DND-41 (cell line): ENCODE data around the gene WIPI1.

ENCODE experiments used
- ATAC-seq: fragments of 200-7000 bp; cut with Tn5 transposase; 3 replicates; pipeline ENCODE4 v1.9.1; 2021; ENCODE audit warnings: low read depth; ENCODE audit not compliant: insufficient read depth
- DNase-seq: peaks from one replicate; pipeline ENCODE4 v3.0.0-alpha.2; 2020
- H2AFZ ChIP-seq: 2 replicates; pipeline ENCODE4 v1.6.0; 2012; ENCODE audit warnings: low read depth, low read length
- H3K27ac ChIP-seq: 2 replicates; pipeline ENCODE4 v1.5.1; 2012; ENCODE audit warnings: low read length, inconsistent platforms
- H3K27me3 ChIP-seq: fragments of 200-600 bp; sonication (generic); 2 replicates; pipeline ENCODE4 v1.6.0; 2012; ENCODE audit warnings: low read length, mild to moderate bottlenecking, inconsistent platforms; ENCODE audit not compliant: insufficient read depth, poor library complexity
- H3K36me3 ChIP-seq: 2 replicates; pipeline ENCODE4 v1.5.1; 2012; ENCODE audit warnings: low read length, inconsistent platforms; ENCODE audit not compliant: insufficient read depth
- H3K4me1 ChIP-seq: 2 replicates; pipeline ENCODE4 v1.5.1; 2012; ENCODE audit warnings: mild to moderate bottlenecking, low read length; ENCODE audit not compliant: insufficient read depth
- H3K4me2 ChIP-seq: 2 replicates; pipeline ENCODE4 v1.6.0; 2012; ENCODE audit warnings: mild to moderate bottlenecking, moderate library complexity, low read length, inconsistent platforms; ENCODE audit not compliant: insufficient read depth
- H3K4me3 ChIP-seq, 2 experiments: fragments of 200-600 bp in 1 of 2; shearing (Covaris generic) in 1 of 2; 2 replicates each; pipeline ENCODE4 v1.5.1; 2012 to 2016; ENCODE audit warnings: inconsistent platforms in 2 of 2, low read length in 2 of 2, mild to moderate bottlenecking in 2 of 2, low read depth in 1 of 2, moderate library complexity in 1 of 2
- H3K79me2 ChIP-seq: 2 replicates; pipeline ENCODE4 v1.6.0; 2012; ENCODE audit warnings: low read length, inconsistent platforms; ENCODE audit not compliant: insufficient read depth
- H3K9ac ChIP-seq: 2 replicates; pipeline ENCODE4 v1.6.0; 2012; ENCODE audit warnings: low read depth, mild to moderate bottlenecking, inconsistent platforms, low read length, moderate library complexity
- H3K9me3 ChIP-seq: 2 replicates; pipeline ENCODE4 v1.5.1; 2012; ENCODE audit warnings: low read length, moderate library complexity, mild to moderate bottlenecking, inconsistent platforms; ENCODE audit not compliant: insufficient read depth, severe bottlenecking
- H4K20me1 ChIP-seq: 2 replicates; pipeline ENCODE4 v1.6.0; 2012; ENCODE audit warnings: low read length; ENCODE audit not compliant: insufficient read depth
- CTCF ChIP-seq: IDR thresholded peaks from 2 replicates; pipeline ENCODE4 v1.5.1; 2012; ENCODE audit warnings: borderline replicate concordance, low read length, moderate library complexity, mild to moderate bottlenecking; ENCODE audit not compliant: poor library complexity, severe bottlenecking; ENCODE audit errors: extremely low read depth
- EZH2 ChIP-seq: IDR thresholded peaks from 3 replicates; pipeline ENCODE4 v1.6.1; 2012; ENCODE audit warnings: borderline replicate concordance, low read depth, mild to moderate bottlenecking, moderate library complexity, low read length, inconsistent platforms; ENCODE audit not compliant: severe bottlenecking

Gene WIPI1

GRCh38 chr17:68379692-68380677 is 77.3 kb downstream of the WIPI1 start:
- Histone ChIP-seq H3K27ac (no peak overlapping the region), H3K9ac (no peak overlapping the region), H2AFZ (no peak overlapping the region), H3K9me3 (no peaks in the 10 kb centered on the region), H3K79me2 (no peaks in the 10 kb centered on the region), H3K27me3 (no peaks in the 10 kb centered on the region), H3K4me1 (peaks cover 21% of the 10 kb centered on the region), H3K4me2 (no peak overlapping the region), H4K20me1 (no peaks in the 10 kb centered on the region), H3K4me3 (no peak overlapping the region), H3K36me3 (no peaks in the 10 kb centered on the region)
- ATAC-seq (no peak), DNase-seq (no peak)
- TF ChIP-seq CTCF = no peak

GRCh38 chr17:68379177-68379510 is 78.2 kb downstream of the WIPI1 start:
- H3K9me3 ChIP-seq = no peaks in the 10 kb centered on the region
- H3K36me3 ChIP-seq = no peaks in the 10 kb centered on the region
- DNase-seq (no peak), ATAC-seq (no peak)
- no peak overlapping the region for H3K27ac ChIP-seq
- no peak overlapping the region for H3K9ac ChIP-seq
- H3K79me2 ChIP-seq = no peaks in the 10 kb centered on the region
- H3K4me2 ChIP-seq = no peak overlapping the region
- TF ChIP-seq CTCF = no peak
- no peak for TF ChIP-seq EZH2
- H3K27me3 ChIP-seq = no peaks in the 10 kb centered on the region
- H4K20me1 ChIP-seq = no peaks in the 10 kb centered on the region
- H2AFZ ChIP-seq = no peak overlapping the region
- no peak overlapping the region for H3K4me3 ChIP-seq
- peaks cover 16% of the 10 kb centered on the region for H3K4me1 ChIP-seq

GRCh38 chr17:68378268-68379176 is 78.8 kb downstream of the WIPI1 start:
- H3K9me3 ChIP-seq = no peaks in the 10 kb centered on the region
- H3K4me2 ChIP-seq = no peak overlapping the region
- H3K9ac ChIP-seq = no peak overlapping the region
- H3K27me3 ChIP-seq = no peaks in the 10 kb centered on the region
- no peaks in the 10 kb centered on the region for H3K79me2 ChIP-seq
- no peak overlapping the region for H2AFZ ChIP-seq
- peaks cover 10% of the 10 kb centered on the region for H3K4me1 ChIP-seq
- H3K36me3 ChIP-seq = no peaks in the 10 kb centered on the region
- H4K20me1 ChIP-seq = no peaks in the 10 kb centered on the region
- H3K4me3 ChIP-seq = no peak overlapping the region
- no peak for ATAC-seq
- TF ChIP-seq EZH2 (no peak), CTCF (no peak)
- H3K27ac ChIP-seq = no peak overlapping the region
- no peak for DNase-seq
